Activated CD8-positive, alpha-beta memory T cell treated with anti-CD3 and anti-CD28 coated beads, Interleukin-2, amount 50 U/mL, for 48 hours (primary cell): ENCODE measurements around the gene GEMIN5.

Experiments
- DNase-seq: peaks from one replicate; pipeline ENCODE4 v3.0.0-alpha.2; 2020

Gene GEMIN5

DNA sequence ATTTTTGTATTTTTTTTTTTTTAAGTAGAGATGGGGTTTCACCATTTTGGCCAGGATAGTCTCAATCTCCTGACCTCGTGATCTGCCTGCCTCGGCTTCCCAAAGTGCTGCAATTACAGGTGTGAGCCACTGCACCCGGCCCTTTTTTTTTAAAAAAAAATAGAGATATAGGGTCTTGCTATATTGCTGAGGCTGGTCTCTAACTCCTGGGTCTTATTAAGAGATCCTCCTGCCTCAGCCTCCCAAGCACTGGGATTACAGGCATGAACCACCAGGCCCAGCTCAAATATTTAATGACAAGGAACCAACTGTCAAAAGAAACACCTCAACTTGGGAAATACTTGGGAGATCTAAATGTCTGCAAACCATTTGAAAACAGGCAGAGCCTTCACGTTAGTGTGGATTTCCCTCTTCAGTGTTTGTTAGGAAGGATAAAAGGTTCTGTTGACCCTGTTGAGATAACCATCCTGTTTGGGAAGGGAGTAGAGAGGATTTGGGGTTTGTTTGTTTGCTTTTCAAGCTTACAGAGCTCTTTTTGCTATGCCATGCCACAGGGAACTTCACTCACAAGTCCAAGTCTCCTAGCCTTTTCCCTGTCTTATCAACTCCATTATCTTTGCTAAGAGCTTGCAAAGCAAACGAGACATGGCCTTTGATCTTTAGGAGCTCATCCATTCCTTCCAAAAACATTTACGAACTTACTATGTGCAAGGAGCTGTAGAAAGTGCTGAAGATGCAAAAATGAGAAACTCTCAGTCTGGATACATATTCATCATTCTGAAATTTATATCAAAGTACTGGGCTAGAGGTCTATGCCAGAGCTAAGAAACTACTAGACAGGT lies 95.1 kb downstream of the GEMIN5 start:
- no peak for DNase-seq

DNA sequence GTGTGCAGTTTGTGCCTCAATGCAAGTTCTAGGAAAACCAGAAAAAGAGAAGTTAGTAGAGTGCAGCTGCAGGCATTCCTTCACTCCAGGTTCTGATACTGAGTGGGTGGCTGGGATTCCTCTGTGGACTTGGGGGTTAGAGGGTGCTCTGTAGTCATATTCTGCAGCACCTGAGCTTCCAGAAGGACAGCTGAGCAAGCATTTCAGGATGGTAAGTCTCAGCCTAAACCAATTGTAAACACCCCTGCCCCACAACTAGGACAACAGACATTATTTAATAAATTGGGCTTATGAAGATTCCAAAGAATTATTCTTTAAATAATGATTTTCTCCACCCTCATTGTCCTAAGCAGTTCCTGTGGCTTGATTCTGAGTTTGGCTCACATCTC lies 96.7 kb downstream of the GEMIN5 start:
- no peak for DNase-seq

DNA sequence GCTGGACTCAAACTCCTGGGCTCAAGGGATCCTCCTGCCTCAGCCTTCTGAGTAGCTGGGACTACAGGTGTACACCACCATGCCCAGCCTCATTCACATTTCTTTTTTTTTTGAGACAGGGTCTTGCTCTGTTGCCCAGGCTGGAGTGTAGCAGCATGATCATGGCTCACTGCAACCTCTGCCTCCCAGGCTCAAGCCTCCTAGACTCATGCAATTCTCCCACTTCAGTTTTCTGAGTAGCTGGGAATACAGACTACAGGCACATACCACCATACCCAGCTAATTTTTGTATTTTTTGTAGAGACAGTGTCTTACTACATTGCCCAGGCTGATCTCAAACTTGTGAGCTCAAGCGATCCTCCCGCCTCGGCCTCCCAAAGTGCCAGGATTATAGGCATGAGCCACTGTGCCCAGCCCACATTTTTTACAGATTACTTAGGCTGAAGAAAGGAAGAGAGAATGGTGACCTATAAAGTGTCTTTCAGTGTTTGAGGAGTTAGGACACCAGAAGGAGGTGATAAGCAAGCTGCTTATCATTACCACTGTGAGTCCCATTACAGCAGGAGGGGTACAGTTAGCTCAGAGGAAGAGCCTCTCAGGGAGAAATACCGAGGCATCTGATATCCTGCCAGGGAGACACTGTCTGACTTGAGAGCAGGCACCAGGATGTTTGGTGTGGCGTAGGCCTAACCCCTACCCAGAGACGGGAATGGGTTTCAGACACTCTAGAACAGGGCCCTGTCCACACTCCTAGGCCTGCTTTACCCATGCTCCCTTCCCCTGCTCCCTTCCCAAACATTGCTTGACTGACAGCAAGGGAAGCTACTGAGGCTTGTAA lies 97.4 kb downstream of the GEMIN5 start:
- DNase-seq: no peak
